Breast epithelium (tissue), 4 donors: Measurements from ENCODE around the gene UBTD2. TPM values are rescaled to one million over a fixed set of nuclear protein-coding genes. Genes with fewer than 3 reads are reported as not detected.

Source experiments
- DNase-seq, 2 donors: peaks; one replicate each; pipeline ENCODE4 v3.0.0-alpha.2; 2019; ENCODE audit warnings: low spot score in 2 of 2
- H3K27ac ChIP-seq, 2 donors: fragments of 200-600 bp; sonication (generic) in 1 of 2; one replicate each; pipeline ENCODE4 v1.5.1; 2016 to 2019; ENCODE audit warnings: mild to moderate bottlenecking in 1 of 2
- H3K27me3 ChIP-seq, 2 donors: fragments of 200-600 bp; sonication (generic) in 1 of 2; one replicate each; pipeline versions ENCODE4 v1.5.1 to v1.6.0; 2017 to 2019; ENCODE audit warnings: control low read depth in 1 of 2, mild to moderate bottlenecking in 1 of 2
- H3K36me3 ChIP-seq: fragments of 200-600 bp; one replicate; pipeline ENCODE4 v1.5.1; 2019
- H3K4me1 ChIP-seq, 2 donors: fragments of 200-600 bp; sonication (generic); one replicate each; pipeline ENCODE4 v1.5.1; 2016 to 2019; ENCODE audit warnings: control low read depth in 1 of 2
- H3K4me3 ChIP-seq, 3 donors: fragments of 200-600 bp; sonication (generic); 1 replicate in 2 of 3; 2 replicates in 1 of 3; pipeline ENCODE4 v1.5.1; 2016 to 2019; ENCODE audit warnings: mild to moderate bottlenecking in 3 of 3, moderate library complexity in 2 of 3
- H3K9me3 ChIP-seq, 2 donors: fragments of 200-600 bp; sonication (generic) in 1 of 2; one replicate each; pipeline ENCODE4 v1.5.1; 2016 to 2019; ENCODE audit warnings: control low read depth in 1 of 2
- POLR2A ChIP-seq: fragments of 450-650 bp; IDR thresholded peaks from one replicate; pipeline ENCODE4 v1.6.1; 2016; ENCODE audit warnings: antibody characterized with exemption, mild to moderate bottlenecking, moderate library complexity
- POLR2AphosphoS5 ChIP-seq, 3 donors: sonication (generic); formaldehyde crosslinking; IDR thresholded peaks; one replicate each; pipeline ENCODE4 v1.6.1; 2017; ENCODE audit warnings: antibody characterized with exemption in 3 of 3
- intact Hi-C: fragments of 100-400 bp; cut with DNase I; formaldehyde crosslinking; loops from one replicate; pipeline ENCODE4 v1.15.1; 2023; ENCODE audit warnings: low total_unique reads
- total RNA-seq, 3 donors: library from RNA; depleted of rRNA; stranded (reverse); fragments of >200 nt; gene quantifications; one replicate each; pipeline ENCODE4 v1.1.0, GENCODE V29; 2016
- TF ChIP-seq, protein P1 (sequence below), 3 donors: fragments of 450-650 bp; IDR thresholded peaks; one replicate each; pipeline ENCODE4 v1.5.1; 2016 to 2017; ENCODE audit warnings: antibody characterized with exemption in 3 of 3, mild to moderate bottlenecking in 3 of 3, moderate library complexity in 3 of 3

UBTD2 gene
- total RNA-seq, 3 donors from 2014 or later = 21.8 to 32.3 (median 27.9) TPM

DNA sequence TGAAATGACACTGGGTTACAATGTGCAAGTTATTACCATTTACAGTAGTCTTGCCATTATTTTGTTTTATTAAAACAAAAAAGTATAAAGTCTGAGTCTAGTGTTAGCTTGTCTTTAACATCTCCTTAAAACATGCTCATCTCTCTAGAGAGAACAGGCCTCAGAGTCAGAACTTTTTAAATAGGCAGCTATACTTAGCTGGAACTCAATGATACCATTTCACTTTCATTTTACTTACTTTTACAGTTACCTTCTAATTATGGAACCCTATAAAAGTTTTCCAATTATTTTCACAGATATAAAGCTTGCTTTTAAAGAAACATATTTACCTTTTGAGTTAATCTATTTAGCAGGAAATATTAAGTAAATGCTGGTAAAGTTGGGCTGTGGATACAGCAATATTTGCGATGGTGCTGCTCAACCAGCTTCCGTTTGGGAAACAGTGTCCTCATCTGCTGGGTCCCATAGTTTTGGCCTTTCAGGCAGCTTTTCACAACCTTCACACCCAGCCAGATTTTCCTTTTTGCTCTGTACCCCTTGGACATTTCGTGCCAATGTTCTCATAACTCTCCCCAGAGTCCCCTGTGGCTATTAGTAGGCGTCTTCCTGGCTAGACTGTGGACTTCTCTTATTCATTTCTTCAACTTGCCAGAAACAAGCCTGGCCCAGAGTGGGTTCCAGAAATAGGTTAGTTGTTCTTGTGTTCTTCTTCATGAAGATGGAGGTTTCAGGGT, 36.3 kb upstream of the UBTD2 start:
- peak overlapping the region; percentile 14 to 39 for H3K27ac ChIP-seq
- intact Hi-C loops = no loop called here

DNA sequence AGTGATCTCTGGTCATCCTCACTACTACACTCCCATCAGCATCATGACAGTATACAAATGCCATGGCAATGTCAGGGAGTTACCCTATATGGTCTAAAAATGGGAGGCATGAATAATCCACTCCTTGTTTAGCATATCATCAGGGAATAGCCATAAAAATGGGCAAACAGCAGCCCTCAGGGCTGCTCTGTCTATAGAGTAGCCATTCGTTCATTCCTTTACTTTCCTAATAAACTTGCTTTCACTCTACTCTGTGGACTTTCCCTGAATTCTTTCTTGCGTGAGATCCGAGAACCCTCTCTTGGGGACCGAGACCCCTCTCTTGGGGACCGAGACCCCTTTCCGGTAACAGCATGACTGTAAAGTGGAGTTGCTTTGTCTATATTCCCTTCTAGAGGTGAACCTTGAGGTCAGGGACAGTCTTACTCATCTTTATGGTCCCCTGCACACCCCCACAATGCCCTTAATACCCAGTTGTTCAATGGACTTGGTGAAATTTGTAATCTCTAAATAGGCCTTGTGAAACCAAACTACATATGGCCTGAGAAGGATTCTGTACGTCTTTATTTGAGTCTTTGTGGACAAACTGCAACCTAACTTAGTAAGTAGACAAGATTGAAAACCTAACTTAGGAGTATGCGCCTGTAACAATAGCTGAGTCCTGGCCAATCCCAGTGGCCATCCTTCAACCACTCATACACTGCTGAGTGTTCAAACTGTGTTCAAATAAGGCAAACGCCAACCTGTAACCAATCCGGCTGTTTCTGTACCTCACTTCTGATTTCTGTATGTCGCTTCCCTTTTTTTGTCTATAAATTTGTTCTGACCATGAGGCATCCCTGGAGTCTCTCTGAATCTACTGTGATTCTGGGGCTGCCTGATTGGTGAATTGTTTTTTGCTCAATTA, 32.3 kb upstream of the UBTD2 start:
- TF ChIP-seq, protein P1, sequence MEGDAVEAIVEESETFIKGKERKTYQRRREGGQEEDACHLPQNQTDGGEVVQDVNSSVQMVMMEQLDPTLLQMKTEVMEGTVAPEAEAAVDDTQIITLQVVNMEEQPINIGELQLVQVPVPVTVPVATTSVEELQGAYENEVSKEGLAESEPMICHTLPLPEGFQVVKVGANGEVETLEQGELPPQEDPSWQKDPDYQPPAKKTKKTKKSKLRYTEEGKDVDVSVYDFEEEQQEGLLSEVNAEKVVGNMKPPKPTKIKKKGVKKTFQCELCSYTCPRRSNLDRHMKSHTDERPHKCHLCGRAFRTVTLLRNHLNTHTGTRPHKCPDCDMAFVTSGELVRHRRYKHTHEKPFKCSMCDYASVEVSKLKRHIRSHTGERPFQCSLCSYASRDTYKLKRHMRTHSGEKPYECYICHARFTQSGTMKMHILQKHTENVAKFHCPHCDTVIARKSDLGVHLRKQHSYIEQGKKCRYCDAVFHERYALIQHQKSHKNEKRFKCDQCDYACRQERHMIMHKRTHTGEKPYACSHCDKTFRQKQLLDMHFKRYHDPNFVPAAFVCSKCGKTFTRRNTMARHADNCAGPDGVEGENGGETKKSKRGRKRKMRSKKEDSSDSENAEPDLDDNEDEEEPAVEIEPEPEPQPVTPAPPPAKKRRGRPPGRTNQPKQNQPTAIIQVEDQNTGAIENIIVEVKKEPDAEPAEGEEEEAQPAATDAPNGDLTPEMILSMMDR (IDR thresholded peaks at IDR 0.05) = no peak
- no peak for TF ChIP-seq POLR2AphosphoS5 (IDR thresholded peaks at IDR 0.05)
- no peak for TF ChIP-seq POLR2A
- no peaks in the 10 kb centered on the region for H3K36me3 ChIP-seq
- no peaks in the 10 kb centered on the region for H3K4me1 ChIP-seq
- intact Hi-C loops = no loop called here
- no peak for DNase-seq
- H3K27ac ChIP-seq = no peak overlapping the region
- H3K27me3 ChIP-seq = no peaks in the 10 kb centered on the region
- no peak overlapping the region for H3K4me3 ChIP-seq
- H3K9me3 ChIP-seq = no peaks in the 10 kb centered on the region

More for the DNA sequence above, 36.3 kb upstream of the UBTD2 start:
- no peaks in the 10 kb centered on the region for H3K36me3 ChIP-seq
- DNase-seq = no peak
- no peak overlapping the region for H3K4me3 ChIP-seq
- H3K9me3 ChIP-seq = no peaks in the 10 kb centered on the region
- no peaks in the 10 kb centered on the region for H3K27me3 ChIP-seq
- TF ChIP-seq, protein P1 (IDR thresholded peaks at IDR 0.05) = no peak
- TF ChIP-seq POLR2AphosphoS5 (IDR thresholded peaks at IDR 0.05) (no peak), POLR2A (no peak)
- no peaks in the 10 kb centered on the region for H3K4me1 ChIP-seq

DNA sequence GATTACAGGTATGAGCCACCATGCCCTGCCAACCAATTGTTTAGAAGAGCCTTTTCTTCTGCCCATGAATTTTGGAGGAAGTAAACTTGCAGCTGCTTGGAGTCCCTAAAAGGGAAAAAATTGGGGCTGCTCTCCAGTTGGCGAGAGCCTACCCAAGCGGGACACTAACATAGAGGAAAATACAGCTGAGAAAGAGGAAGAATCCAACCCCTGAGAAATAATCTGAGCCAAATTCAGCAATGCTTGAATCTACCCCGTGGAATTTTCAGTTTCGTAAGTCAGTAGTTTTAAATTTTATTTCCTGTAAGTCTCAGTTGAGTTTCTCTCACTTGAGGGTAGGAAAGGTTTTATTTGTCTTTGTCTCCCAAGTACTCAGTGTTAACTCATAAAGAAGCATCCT, 30.4 kb upstream of the UBTD2 start:
- no peaks in the 10 kb centered on the region for H3K4me1 ChIP-seq
- no peaks in the 10 kb centered on the region for H3K27me3 ChIP-seq
- H3K36me3 ChIP-seq = no peaks in the 10 kb centered on the region
- no peak overlapping the region for H3K4me3 ChIP-seq
- no peaks in the 10 kb centered on the region for H3K9me3 ChIP-seq
- DNase-seq = no peak
- TF ChIP-seq, protein P1 (IDR thresholded peaks at IDR 0.05) = no peak
- TF ChIP-seq POLR2A (no peak), POLR2AphosphoS5 (IDR thresholded peaks at IDR 0.05) (no peak)
- H3K27ac ChIP-seq = no peak overlapping the region
- intact Hi-C loops = no loop called here

DNA sequence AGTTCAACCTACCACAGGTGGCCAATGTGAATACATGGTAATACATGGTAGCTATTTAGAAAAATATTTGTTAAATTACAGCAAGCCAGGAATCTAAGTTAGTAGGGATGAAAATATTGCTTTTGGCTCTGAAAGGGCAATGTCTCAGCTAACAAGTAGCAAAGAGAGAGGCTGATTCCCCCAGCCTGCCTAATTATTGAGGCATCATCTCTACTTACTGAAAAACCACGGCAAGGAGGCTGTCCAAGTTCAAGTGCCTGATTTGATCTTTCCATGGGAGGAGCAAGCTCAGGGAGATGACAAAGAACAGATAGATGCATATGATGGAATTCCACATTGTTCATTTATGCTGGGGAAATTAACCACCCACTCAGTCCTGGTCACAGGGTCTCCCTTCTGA, 28.7 kb upstream of the UBTD2 start:
- TF ChIP-seq POLR2AphosphoS5 (IDR thresholded peaks at IDR 0.05) = no peak
- TF ChIP-seq, protein P1 (IDR thresholded peaks at IDR 0.05) = no peak
- no peak overlapping the region for H3K4me3 ChIP-seq
- intact Hi-C loops = no loop called here
- H3K9me3 ChIP-seq = no peaks in the 10 kb centered on the region
- no peaks in the 10 kb centered on the region for H3K27me3 ChIP-seq
- H3K27ac ChIP-seq = no peak overlapping the region
- DNase-seq = no peak
- no peaks in the 10 kb centered on the region for H3K4me1 ChIP-seq
- H3K36me3 ChIP-seq = no peaks in the 10 kb centered on the region

DNA sequence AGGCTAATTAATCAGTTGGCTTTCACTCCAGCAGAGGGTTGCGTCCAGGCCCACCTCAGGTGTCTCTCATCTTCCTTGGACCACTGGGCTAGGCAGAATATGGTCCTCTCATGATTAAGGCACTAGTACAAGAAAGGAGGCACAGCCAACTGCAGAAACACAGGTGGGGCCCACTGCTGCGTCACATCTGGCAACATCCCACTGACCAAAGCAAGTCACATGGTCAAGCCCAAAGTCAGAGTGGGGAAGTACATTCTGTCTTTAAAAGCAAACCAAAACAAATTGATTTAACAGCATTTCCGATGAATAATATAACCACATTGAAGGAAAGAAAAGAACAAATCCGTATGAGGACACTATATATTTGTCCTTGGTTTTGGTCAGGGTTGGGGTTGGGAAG, 28.0 kb upstream of the UBTD2 start:
- Histone ChIP-seq H3K27me3 (no peaks in the 10 kb centered on the region), H3K4me3 (no peak overlapping the region), H3K4me1 (no peaks in the 10 kb centered on the region), H3K9me3 (no peaks in the 10 kb centered on the region), H3K36me3 (no peaks in the 10 kb centered on the region), H3K27ac (no peak overlapping the region)
- DNase-seq = no peak
- TF ChIP-seq, protein P1 (IDR thresholded peaks at IDR 0.05) = no peak
- no peak for TF ChIP-seq POLR2AphosphoS5 (IDR thresholded peaks at IDR 0.05)
- no peak for TF ChIP-seq POLR2A
- intact Hi-C loops = no loop called here
